Stimulated activated CD4-positive, alpha-beta T cell treated with anti-CD3 and anti-CD28 coated beads, Interleukin-15, amount 100 ng/mL, for 24 hours (primary cell): ENCODE measurements around the gene GSC2.

Source experiments
- DNase-seq: peaks from one replicate; pipeline ENCODE4 v3.0.0-alpha.2; 2020

GSC2 gene, protein sequence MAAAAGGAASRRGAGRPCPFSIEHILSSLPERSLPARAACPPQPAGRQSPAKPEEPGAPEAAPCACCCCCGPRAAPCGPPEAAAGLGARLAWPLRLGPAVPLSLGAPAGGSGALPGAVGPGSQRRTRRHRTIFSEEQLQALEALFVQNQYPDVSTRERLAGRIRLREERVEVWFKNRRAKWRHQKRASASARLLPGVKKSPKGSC

DNA sequence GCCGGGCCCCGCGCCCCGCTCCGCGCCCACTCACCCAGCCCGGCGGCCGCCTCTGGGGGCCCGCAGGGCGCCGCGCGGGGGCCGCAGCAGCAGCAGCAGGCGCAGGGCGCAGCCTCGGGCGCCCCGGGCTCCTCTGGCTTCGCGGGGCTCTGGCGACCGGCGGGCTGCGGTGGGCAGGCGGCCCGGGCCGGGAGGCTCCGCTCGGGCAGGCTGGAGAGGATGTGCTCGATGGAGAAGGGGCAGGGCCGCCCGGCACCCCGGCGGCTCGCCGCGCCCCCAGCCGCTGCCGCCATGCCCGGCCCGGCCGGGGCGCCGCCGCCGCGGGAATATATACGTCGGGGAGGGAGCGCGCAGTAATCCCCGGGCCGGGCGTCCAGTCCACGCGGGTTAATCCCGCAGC is at the start of gene GSC2:
TSS of gene GSC2 (minus strand) at position 302 of the 400 bp plus-strand sequence. CDS start at position 293, 9 bp downstream.
- no peak for DNase-seq

DNA sequence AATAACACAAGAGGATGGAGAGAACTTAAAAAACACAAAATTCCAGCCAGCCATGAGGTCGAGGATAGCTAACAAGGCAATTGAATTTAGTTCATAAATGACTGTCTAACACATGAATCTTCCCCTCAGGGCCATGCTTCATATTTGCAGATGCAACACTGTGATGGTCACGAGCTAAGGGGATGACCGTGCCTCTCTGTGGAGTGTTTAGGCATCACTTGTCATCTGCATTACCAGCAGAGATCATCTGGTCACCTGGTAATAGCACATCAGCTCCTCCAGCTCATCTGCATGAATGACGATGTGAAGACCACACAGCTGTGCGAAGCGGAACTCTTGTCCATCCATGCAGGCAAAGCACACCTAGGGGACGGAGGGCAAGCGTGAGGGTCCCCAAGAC is 49.4 kb upstream of the GSC2 start:
- no peak for DNase-seq

DNA sequence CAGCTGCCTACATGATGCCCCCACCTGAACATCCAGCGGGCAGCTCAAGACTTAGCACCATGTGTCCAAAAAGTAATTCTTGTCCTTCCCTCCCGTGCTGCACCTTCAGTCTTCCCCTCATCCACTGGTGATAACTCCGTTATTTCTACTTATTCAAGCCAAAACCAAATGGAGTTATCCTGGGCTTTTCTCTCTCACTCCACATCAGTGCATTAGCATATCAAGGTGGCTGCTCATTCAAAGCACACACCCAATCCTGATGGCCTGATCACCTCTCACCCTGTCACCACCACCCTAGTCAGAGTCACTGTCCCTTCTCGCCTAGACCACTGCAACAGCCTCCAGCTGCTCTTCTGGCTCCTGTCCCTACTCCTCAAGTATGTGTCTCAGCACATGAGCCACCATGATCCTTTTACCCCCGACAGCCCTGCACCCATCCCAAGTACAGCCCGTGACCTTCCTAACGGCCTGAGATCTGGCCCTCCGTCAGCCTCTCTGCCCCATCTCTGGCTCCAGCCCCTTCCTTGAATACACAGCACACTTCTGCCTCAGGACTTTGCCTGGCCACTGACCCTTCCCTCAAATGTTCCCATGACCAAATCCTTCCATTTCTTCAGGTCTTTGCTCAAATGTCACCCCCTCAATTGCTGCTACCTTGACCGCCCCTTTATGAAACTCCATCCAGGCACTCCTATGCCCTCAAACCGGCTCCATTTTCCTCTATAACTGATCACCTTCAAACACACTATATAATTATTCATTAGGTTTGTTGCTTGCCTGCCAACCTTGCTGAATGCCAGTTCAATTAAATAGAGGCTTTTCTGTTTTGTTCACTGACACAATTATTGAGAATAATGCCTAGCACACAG is 48.1 kb upstream of the GSC2 start:
- DNase-seq: no peak

DNA sequence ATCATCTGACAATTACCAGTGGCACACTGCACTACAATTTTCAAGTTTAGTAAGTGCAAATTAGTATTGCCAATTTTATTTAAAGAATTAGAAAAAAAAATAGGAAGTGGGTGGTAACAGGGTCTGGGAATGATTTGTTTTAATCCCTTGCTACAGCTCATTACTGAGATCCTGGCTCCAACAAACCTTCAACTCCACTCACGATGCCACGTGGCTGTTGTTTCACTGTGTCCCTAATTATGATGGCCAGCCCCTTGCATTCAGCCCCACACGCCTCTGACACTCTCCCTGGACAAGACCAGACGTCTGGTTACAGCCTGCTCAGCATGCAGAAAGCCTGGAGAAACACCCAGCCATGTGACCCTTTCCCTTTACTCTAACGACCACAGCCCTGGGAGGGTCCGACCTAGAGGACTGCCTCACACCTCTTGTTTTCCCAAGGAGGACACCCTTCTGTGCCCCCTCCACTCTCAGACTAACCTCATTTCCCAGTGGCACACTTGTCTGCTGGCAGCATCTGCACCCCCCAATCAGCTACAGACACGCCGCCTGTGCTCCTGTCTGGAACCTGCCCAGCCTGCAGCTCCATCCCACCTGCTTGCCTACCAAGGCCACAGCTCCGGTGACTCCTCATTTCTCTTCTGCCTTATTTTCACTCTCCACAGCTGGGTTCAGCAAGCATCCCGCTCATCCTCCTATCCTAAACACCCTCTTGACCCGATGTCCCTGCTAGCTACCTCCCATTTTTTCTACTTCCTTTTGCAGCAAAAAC is 46.9 kb upstream of the GSC2 start:
- no peak for DNase-seq

DNA sequence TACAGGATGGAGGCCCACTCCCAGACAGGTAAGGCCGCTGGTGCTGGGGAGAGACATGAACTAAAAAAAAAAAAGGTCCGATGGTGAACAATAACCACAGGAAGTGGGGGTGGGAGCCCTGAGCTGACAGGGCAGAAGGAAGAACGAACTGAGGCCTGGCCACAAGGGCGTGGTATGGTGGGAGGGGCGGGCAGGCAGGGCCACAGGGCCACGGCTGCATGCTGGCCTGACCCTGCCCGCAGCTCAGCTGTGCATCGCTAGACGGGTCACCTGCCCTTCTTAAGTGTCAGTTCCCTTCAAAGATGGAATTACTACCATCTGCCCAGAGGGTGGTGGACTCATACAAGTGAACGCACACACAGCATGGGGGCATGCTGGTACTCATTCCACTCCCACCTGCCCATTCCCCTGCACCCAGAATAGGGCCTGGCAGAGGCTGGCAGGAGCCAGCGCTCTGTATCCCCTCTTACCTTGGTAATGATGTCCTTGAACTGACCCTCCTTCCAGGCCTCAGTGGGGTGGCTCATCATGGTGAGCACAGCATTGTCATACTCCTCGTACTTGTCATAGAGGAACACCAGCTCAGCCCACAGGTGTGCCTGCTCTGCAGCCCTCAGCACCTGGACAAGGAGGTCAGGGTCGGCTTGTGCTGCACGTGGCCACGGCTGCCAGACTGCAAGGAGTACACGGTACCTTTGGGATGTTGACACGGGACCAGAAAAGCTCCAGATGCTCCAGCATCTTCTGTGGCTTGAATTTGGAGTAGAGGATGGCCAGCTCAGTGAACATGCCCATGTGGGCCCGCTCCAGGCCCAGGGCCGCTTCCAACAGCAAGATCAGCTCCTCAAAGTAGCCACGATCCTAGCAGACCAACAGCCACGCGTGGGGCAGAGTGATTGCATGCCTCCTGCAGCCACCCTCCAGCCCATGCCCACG is 46.0 kb upstream of the GSC2 start:
- DNase-seq: peak; percentile 22

DNA sequence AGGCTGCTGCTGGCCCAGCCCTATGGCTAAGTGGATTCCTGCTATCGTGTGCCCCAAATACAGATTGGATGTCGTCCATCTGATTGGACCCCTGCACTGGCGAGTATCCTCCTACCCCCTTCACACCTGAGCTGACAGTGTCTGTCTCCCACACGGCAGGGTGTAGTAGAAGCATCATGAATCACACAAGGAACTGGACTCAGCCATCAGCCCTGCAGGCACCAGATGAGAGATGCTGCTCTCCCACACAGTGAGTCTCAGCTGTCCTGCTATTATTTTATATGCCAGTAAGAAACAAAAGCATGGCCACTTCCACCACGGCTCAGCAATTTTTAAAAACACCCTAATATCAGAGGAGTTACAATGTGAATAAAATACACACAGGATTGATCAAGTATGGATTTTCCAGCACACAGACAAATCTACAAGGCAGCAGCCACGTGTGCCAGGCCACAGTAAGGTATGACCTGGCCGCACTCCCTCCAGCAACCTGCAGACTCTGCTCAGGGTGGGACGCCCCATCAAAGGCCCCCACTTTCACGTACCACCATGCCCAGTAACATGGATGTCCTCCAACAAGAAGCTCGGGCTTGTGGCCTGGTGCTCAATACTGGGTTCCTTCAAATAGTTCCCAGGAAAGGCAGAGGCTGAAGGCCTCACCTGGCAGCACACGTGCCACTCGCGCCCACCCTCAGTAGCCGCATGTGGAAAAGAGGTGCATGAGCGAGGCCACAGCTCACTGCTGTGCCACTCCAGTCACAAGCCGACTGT is 44.9 kb upstream of the GSC2 start:
- no peak for DNase-seq

DNA sequence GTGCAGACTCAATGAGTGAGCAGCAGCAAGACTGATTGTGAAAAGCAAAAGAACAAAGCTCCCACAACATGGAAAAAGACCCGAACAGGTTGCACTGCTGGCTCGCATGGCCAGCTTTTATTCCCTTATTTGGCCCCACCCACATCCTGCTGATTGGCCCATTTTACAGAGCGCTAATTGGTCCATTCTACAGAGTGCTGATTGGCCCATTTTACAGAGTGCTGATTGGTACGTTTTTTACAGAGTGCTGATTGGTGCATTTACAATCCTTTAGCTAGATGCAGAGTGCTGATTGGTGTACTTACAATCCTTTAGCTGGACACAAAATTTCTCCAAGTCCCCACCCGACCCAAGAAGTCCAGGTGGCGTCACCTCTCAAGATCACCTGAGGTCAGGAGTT is 43.8 kb upstream of the GSC2 start:
- no peak for DNase-seq

DNA sequence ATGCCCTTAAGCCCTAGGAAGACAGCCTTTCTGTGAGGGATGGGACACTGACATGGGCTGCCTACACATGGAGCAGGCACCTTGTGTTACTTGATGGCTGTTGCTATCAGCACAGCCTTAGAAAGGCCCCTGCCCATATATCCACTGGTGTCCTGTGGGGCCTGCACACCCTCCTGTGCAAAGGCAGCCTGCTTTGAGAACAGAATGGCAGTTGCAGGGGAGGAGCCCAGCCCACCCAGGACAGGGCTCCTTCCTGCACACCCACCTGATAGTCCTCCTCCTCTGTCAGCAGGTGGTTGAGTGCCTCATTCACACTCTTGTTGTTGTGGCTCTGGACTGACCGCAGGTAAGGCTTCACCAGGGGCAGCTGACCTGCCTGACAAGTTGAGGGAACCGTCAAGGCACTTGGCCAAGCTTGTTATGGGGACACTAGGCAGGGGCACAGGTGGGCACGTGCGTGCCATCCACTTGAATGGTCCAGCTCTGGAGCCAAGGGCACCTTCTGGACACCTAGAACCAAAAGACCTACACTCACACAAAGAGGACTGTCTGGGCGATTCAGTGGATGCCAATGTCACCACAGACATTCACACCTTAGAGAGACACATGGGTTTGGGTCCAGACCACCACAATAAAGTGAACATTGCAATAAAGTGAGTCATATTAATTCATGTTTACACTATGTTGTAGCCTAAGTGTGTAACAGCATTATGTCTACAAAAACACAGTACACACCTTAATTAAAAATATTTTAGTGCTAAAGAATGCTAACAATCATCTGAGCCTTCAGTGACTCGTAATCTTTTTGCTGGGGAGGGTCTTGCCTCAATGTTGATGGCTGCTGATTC is 37.8 kb upstream of the GSC2 start:
- no peak for DNase-seq

DNA sequence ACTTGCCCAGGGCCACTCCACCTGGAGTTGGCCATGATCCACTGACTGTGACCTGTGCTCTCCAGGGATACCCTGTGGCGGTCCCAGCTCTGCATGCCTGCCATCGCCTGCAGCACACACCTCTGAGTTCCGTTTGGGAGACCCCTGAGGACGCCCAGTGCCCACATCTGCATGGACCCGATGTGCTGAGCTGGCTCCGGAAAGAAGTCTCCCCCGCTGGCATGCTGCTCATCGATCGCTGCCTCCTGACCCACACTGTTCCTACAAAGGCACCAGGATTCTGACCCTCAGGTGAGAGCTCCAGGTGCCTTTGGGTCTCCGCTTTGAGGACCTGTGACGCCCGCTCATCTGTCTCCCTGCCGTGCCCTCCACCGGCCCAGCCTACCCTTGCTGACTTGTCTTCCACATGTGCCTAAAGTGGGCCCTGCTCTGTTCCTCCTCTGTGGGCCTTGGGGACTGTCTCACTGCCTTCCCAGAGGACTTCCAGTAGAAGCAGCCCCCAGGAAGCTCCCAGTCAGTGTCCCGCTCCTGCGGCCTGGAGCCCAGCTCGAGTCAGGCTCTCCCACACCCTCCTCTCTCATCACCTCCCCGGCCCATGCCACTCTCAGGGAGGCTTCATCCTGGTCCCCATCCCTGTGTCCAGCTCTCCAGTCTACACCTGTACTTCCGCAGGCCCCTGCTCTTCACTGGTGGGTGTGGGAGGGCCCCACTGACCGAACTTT is 34.3 kb upstream of the GSC2 start:
- DNase-seq: no peak

DNA sequence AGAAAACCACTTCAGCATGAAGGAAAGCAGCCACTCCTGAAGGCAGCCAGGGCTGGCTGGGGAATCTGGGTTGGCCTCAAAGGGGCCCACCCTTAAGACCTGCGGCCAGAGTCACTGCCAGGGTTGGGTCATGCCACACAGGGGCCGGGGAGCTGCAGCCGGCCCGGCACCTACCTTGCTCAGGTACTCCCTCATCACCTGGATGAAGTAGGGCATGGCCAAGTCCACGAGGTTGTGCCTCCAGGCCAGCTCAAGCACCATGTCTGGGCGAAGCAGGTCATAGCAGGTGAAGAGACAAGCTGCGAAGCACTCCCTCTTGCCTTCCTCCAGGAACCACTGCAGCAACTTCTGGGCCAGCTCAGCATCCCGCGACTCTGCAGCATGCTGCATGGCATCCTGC is 33.1 kb upstream of the GSC2 start:
- DNase-seq: no peak

DNA sequence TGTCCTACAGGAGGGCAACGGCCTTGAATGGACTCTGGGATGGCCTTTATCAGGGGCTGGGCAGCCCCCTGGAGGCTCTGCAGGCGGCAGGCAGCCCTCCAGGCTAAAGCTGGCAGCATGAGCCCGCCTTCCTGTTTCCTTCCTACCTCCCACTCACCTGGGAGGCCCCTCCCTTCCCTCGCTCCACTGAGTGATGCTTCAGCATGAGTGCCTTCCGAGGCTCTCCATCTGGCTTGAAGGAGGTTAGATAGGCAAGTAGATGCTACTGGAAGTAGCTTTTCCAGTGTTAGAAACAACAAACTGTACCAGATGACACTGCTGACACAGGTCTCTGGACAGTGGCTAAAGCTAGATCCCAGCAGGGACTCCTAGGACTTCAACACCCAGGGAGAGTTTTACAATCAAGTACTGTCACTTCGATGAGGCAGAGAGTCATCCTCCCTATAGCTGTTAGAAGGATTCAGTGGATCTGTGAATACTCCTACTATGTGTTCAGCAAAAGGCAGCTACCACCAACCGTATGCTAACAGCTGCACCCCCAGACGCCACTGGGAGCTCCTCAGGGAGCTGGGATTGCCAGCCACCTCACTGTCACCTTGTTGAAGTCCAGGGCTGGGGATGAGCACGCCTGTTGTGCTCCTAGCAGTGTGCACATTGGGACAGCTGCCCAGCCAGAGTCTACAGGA is 32.5 kb upstream of the GSC2 start:
- peak; percentile 63 for DNase-seq

DNA sequence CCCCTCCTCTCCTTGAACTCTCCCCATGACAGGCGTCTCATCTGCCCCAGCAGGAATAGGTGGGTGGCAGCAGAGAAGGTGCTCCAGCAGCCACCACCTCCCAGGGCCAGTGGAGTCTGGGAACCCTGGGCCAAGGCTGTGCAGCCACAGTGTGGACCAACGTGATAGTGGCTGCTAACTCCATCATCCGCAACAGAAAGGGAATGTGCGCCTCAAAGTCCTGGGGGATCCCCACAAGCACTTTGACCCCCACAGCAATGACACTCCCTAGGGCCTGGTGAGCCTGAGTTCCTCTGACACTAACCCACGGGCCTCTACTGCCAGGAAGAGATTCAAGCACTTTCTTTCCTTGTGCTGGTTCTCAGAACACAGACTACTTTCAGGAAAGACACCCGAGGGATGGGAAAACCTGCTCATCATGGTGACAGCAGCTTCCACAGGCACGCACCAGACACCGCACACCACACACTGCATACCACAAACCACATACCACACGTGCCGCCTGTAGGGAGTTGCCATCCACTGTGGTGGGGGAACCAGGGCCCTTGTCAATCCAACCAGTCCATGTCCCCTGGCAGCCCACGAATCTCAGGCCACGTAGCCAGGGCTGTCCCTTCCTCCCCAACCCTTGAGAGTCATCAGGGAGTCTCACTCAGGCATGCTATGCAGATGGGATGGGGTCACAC is 31.8 kb upstream of the GSC2 start:
- peak; percentile 66 for DNase-seq

DNA sequence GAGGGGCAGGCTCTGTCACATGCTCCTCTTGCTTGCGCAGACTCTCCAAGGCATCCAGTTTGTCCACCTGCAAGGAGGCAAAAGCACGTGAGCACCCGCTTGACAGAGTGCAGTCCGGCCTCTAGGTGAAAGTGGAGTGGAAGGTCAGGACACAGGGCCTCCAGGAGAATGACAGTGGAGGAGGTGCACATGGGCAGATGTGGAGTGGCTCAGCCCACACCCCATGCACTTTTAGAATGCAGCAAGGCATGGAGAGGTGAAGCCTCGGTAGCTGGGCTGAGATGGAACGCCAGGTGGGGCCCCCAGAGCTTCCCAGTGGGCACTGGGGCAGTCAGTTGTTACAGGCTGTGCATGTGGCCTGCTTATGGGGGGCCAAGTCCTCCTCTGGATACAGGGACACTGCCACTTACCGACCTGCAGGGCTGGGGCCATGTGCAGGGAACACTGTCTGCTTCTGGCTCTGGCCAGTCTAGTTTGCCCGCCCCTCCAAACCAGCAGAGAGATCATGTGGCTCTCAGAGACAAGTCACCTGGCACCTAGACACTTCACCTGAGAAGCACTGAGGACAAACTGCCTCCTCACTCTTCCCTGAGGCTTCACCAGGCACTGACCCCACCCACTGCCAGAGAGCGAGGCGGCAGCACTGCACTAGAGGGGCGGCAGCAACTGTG is 30.8 kb upstream of the GSC2 start:
- no peak for DNase-seq

DNA sequence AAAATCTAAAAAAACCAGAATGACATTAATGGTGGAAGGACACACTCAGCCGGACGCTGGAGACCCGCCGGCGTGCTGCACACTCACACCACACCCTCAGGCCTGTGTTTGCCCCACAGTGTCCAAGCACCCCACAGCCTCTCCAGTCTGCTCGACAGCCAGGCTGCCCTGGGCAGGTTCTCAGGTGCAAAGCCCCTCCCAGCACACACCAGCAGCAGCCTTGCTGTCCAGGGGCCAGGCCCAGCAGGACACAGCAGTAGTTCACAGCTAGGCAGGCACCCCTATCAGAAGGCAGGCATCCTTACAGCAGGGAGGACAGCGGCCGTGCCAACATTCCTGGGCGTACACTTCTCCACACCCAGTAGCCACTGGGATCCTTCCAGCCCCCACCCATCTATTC is 30.1 kb upstream of the GSC2 start:
- no peak for DNase-seq

DNA sequence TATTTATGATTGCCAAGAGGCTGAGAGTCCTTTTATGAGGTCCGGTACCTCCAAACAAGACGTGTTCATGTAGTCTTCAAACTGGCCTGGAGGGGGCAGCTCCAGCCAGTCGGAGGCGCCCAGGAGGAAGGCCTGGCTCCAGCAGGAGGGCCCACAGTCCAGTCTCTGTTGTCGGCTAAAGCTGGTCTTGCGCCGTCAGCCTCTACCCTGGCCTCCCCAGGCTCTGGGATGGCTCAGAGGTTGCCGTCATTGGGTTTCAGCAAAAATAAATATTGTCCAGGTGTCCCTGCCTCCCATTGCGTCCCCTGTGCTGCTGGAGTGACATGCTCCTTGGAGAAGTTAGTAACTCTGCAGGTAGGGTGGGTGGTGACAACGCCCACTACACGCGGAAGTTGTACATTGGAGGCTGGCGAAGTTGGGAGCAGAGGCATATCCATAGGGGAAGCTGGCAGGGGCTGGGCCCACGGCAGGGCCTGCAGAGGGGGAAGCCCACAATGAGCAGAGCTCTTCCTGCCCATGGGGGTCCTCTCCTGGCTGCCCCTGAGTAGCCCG is 29.5 kb upstream of the GSC2 start:
- peak; percentile 63 for DNase-seq

DNA sequence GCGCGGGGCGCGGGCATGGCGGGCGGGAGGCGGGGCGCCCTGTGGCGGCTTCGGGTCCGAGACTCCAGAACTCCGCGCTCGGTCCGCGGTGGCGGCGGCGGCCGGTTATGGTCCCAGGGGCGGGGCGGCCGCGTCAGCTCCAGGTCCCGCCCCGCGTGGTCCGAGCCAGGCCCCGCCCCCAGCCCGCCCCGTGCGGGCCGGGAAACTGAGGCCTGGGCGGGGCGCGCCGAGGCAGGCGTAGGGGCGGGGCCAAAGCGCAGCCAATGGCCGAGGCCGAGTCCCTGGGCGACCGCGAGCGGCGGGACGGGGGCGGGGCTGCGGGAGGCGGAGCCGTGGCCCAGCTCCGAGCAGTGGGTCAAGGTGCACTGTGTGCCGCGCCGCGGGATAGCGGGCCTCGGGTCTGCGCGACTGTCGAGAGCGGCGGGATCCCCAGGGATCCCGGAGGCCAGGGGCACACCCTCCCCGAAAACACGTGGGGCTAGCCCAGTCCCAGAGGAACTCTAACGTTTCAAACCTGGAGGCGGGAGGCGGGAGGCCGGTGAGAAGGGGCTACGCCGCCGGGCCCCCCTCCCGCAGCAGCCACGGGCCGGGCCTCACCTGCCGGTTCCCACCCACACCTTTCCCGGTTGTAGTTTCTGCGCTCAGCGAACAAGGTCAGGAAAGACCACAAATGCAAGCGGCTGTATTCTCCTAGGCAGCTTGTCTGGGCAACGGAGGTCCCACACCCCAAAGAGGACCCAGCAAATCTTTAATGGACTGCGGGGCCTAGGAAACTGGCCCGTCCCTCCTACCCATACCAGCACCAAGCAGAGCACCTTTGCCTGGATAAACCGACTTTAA is 28.8 kb upstream of the GSC2 start, which contains the start of gene SLC25A1:
TSS of gene SLC25A1 (minus strand) at position 80 of the 840 bp plus-strand sequence. CDS start at position 17, 63 bp downstream.
- DNase-seq: peak; percentile 94
